ENCODE measurements around the gene CDON.

The CDON gene

GRCh38 chr11:126101251-126101929 lies 38.7 kb upstream of the CDON start:
- TF ChIP-seq POLR2A (IDR thresholded peaks at IDR 0.05; ENCODE audit: low read depth, low read length), result no peak
- DNase-seq (ENCODE audit: insufficient read length, low spot score) (no peak), FAIRE-seq (no peak)

GRCh38 chr11:126100716-126101115 lies 38.0 kb upstream of the CDON start:
- no peak for DNase-seq (ENCODE audit: insufficient read length, low spot score)
- no peak for FAIRE-seq
- TF ChIP-seq POLR2A (IDR thresholded peaks at IDR 0.05; ENCODE audit: low read depth, low read length), result no peak

DNA sequence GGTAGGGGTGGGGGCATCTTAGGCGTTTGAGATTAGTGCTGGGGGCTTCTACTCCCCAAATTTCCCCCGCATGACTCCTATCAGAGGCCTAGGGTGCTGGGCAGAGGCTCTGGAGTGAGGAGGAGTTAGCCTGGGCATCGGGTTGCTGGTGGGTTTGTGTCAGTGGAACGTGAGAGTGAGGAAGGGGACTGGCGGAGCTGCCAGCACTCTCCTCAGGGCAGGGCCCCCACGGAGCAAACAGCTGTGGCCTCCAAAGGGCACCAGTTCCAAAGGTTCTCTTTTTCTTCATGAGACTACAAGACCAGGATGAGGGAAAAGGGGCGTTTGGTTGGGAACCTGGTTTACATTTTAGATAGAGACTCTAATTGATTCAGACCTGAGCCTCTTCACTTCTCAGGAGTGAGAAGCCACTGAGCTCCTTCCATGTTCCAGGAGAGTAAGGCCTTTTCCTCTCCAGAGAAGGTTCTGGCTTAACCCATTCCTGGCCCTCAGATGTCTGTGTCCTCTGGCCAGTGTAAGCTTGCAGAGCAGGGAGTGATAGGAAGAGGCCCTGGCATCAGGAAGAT lies 35.6 kb upstream of the CDON start:
- TF ChIP-seq POLR2A (IDR thresholded peaks at IDR 0.05; ENCODE audit: low read depth, low read length), result no peak
- no peak for FAIRE-seq

DNA sequence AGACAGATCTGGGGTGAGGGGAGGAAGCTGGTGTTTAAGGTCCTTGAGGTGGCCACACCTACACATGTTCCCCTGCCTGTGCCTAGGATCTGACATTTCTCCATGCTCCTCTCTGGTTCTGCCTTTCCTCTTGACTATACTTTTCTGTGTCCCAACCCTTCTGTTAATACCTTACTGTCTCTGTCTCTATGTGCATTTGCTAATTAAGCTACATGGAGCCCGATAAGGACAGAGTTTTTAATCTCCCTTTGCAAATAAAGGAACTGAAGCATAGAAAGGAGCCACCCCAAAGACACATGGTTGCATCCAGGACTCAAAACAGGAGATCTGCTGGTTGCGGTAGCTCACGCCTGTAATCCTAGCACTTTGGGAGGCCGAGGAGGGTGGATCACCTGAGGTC lies 33.1 kb upstream of the CDON start:
- no peak for DNase-seq (ENCODE audit: insufficient read length, low spot score)
- FAIRE-seq, result no peak
- TF ChIP-seq POLR2A (IDR thresholded peaks at IDR 0.05; ENCODE audit: low read depth, low read length), result no peak

More for the DNA sequence above, 35.6 kb upstream of the CDON start:
- DNase-seq (ENCODE audit: insufficient read length, low spot score), result no peak

- FAIRE-seq (no peak), DNase-seq (ENCODE audit: insufficient read length, low spot score) (no peak)
- TF ChIP-seq POLR2A (IDR thresholded peaks at IDR 0.05; ENCODE audit: low read depth, low read length), result no peak
Observed at GRCh38 chr11:126090452-126090851, 27.8 kb upstream of the CDON start.

GRCh38 chr11:126088999-126089398 lies 26.3 kb upstream of the CDON start:
- TF ChIP-seq POLR2A (IDR thresholded peaks at IDR 0.05; ENCODE audit: low read depth, low read length), result no peak
- FAIRE-seq (no peak), DNase-seq (ENCODE audit: insufficient read length, low spot score) (no peak)

DNA sequence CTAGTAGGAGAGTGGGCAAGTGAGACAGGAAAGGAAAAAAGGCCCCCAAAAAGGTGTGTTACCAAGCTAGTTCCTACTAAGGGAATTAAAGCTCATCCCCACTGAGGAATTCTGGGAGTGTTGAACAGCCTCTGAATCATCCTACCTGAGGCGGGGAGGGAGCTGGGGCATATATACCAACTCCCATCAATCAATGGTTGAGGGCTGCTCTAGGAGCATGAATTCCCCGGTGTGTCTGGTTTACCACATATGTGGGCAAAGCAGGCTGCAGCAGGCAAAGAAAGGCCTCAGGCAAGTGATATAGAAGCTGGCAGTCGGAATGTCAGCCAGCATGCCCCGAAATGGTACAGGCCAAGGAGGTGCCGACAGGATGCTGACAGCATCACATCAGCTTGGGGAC lies 23.6 kb upstream of the CDON start:
- DNase-seq (ENCODE audit: insufficient read length, low spot score) (no peak), FAIRE-seq (no peak)
- no peak for TF ChIP-seq POLR2A (IDR thresholded peaks at IDR 0.05; ENCODE audit: low read depth, low read length)

DNA sequence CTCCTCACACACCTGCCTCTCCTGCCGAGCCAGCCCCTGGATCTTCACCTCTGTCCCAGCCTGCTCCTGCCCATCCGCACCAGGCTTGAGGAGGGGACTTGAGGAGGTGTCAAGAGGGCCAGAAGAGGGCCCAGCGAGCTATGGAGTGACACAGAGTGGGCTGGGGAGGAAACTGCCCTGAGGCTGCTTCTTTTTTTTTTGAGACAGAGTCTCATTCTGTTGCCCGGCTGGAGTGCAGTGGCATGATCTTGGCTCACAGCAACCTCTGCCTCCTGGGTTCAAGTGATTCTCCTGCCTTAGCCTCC lies 21.9 kb upstream of the CDON start:
- no peak for DNase-seq (ENCODE audit: insufficient read length, low spot score)
- no peak for FAIRE-seq
- TF ChIP-seq POLR2A (IDR thresholded peaks at IDR 0.05; ENCODE audit: low read depth, low read length), result no peak

GRCh38 chr11:126083829-126084607 lies 21.4 kb upstream of the CDON start:
- TF ChIP-seq POLR2A (IDR thresholded peaks at IDR 0.05; ENCODE audit: low read depth, low read length), result no peak
- FAIRE-seq (no peak), DNase-seq (ENCODE audit: insufficient read length, low spot score) (no peak)

- DNase-seq (ENCODE audit: insufficient read length, low spot score) (no peak), FAIRE-seq (no peak)
- no peak for TF ChIP-seq POLR2A (IDR thresholded peaks at IDR 0.05; ENCODE audit: low read depth, low read length)
Observed at GRCh38 chr11:126082251-126083109, 19.8 kb upstream of the CDON start.

DNA sequence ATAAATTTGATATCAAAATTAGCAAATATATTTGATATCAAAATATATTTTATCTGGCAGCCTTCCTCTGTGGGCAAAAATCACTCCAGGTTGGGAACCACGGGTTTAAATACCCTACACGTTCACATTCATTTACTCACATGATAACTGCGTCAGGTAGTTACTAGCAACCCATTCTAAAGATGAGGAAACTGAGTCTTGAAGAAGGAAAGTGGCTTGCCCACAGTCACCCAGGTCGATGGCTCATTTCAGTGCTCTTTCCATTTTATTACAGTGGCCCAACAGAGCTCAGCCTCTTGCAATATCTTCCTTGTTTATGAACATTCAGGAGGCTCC lies 19.2 kb upstream of the CDON start:
- no peak for TF ChIP-seq POLR2A (IDR thresholded peaks at IDR 0.05; ENCODE audit: low read depth, low read length)
- no peak for DNase-seq (ENCODE audit: insufficient read length, low spot score)
- no peak for FAIRE-seq

DNA sequence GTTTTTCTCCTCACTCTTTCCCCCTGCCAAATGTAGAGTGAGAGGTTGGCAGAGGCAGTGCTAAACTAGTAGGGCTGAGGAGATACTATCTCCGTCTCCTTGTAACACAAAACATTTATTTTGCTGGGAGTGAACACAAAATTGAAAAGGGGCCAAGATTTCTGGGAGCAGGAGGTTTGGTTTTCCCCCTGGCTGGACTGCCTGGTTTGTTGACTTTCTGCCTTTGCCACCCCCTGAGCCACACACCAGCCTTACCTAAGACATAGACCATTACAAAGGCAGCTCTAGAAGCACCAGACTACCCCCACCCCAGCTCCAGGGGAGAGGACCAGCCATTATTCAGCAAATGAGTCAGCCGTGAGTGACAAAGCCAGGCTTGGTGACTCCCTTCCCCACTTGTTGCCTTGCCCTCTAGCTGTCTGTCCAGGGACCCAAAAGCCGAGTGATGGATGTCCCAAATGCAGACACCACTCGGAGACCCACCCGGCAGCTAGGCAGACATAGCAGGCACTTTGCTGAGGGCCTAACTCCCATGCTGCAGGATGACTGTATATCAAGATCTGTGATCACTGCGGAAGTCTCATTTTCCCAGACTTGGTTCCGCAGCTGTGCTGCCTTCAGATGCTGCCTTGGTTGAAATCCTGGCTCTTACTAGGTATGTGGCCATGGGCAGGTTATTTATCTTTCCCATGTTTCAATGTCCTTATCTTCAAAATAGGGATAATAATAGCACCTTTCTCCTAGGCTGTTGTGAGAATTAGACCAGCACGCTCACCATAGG lies 17.7 kb upstream of the CDON start:
- DNase-seq (ENCODE audit: insufficient read length, low spot score) (no peak), FAIRE-seq (no peak)
- no peak for TF ChIP-seq POLR2A (IDR thresholded peaks at IDR 0.05; ENCODE audit: low read depth, low read length)

DNA sequence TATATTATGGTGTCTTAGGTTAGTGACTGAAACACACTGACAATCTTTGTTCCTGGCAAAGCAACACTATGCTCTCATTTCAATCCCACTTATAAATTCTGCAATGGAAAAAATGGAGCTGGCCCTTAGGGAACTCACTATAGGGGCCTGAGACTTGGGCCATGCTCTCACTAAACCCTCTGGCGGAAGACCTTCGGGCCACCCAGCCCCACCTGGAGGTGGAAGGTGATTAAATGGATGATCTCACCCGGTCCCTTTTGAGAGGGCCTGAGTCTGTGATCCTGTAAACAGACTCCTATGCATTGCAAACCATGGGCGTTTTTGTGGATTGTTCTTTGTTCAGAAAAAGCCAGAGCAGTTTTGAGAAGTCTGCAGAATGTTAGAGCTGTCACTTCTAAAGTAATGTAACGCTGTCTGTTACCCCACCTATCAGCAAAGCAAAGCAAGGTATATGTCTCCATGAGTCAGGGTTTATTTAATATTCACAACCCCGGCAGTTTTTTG lies 17.0 kb upstream of the CDON start:
- no peak for FAIRE-seq
- DNase-seq (ENCODE audit: insufficient read length, low spot score), result no peak
- TF ChIP-seq POLR2A (IDR thresholded peaks at IDR 0.05; ENCODE audit: low read depth, low read length), result no peak

Measured in H54 (cell line).